GM12874 (cell line): ENCODE data around the gene UBTD2.

Experiments
- CTCF ChIP-seq: IDR thresholded peaks from 2 replicates; pipeline ENCODE4 v1.5.1; 2011; ENCODE audit warnings: low read depth, mild to moderate bottlenecking, control low read depth, low read length, moderate library complexity; ENCODE audit not compliant: insufficient read depth

UBTD2 gene, protein sequence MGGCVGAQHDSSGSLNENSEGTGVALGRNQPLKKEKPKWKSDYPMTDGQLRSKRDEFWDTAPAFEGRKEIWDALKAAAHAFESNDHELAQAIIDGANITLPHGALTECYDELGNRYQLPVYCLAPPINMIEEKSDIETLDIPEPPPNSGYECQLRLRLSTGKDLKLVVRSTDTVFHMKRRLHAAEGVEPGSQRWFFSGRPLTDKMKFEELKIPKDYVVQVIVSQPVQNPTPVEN

GRCh38 chr5:172283020-172283861 is at the start of gene UBTD2:
TSS of gene UBTD2 (minus strand) at chr5:172283764. CDS start at chr5:172283665, 99 bp downstream.
- peak; percentile 72 for TF ChIP-seq CTCF

- TF ChIP-seq CTCF: no peak
These were observed 41.9 kb upstream of the UBTD2 start for GRCh38 chr5:172325452-172325851.

DNA sequence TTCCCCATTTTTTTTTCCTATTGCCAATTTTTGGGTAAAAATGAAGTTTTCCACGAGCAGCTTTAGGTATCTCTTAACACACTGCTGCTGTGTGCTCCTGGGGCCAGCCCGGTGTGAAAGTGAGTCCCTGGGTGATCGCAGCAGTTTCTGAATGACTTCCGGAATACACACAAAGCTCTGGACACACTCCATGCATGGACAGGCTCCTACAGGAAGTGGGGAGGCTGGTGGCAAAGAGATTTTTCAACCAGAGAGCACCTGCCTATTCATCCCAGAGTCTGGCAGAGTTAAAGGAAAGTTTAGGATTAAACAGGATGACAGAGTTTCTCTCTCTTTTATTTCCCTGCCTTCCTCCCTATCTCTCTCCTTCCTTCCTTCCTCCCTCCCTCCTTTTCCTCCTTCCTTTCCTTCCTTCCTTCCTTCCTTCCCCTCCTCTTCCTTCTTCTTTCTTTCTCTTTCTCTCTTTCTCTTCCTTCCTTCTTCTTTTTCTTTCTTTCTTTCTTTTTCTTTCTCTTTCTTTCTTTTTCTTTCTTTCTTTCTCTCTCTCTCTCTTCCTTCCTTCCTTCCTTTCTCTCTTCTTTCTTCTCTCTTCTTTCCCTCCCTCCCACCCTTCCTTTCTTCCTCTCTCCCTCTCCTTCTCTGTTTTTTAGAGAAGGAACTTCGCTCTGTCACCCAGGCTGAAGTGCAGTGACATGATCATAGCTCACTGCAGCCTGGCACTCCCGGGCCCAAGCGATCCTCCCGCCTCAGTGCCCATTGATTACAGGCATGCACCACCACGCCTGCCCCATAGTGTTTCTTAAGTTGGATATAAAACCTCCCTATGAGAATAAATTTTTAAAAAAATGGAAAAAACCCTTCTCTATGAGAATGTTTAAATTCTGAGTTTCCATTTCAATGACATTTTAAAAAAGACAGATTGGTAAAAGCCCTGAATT is 38.7 kb upstream of the UBTD2 start:
- no peak for TF ChIP-seq CTCF

DNA sequence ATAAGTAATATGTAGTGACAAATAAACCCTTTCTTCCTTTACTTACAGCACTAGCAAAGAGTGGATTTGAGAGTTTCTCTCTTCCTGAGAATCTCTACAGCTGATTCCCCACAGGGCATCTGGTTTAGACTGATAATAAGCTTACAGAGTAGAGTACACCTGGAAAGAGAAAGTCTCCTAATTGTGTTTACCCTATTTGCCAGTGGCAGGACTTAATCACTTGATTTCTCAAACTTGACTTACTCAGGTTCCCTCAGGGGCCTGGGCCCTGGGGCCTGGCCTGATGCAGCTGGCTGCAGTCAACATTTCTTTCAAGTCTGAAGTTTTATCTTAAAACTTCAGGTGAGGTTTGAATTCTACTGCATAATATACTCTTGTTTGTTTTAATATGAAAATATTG is 38.0 kb upstream of the UBTD2 start:
- TF ChIP-seq CTCF: no peak

DNA sequence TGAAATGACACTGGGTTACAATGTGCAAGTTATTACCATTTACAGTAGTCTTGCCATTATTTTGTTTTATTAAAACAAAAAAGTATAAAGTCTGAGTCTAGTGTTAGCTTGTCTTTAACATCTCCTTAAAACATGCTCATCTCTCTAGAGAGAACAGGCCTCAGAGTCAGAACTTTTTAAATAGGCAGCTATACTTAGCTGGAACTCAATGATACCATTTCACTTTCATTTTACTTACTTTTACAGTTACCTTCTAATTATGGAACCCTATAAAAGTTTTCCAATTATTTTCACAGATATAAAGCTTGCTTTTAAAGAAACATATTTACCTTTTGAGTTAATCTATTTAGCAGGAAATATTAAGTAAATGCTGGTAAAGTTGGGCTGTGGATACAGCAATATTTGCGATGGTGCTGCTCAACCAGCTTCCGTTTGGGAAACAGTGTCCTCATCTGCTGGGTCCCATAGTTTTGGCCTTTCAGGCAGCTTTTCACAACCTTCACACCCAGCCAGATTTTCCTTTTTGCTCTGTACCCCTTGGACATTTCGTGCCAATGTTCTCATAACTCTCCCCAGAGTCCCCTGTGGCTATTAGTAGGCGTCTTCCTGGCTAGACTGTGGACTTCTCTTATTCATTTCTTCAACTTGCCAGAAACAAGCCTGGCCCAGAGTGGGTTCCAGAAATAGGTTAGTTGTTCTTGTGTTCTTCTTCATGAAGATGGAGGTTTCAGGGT is 36.3 kb upstream of the UBTD2 start:
- TF ChIP-seq CTCF: no peak

DNA sequence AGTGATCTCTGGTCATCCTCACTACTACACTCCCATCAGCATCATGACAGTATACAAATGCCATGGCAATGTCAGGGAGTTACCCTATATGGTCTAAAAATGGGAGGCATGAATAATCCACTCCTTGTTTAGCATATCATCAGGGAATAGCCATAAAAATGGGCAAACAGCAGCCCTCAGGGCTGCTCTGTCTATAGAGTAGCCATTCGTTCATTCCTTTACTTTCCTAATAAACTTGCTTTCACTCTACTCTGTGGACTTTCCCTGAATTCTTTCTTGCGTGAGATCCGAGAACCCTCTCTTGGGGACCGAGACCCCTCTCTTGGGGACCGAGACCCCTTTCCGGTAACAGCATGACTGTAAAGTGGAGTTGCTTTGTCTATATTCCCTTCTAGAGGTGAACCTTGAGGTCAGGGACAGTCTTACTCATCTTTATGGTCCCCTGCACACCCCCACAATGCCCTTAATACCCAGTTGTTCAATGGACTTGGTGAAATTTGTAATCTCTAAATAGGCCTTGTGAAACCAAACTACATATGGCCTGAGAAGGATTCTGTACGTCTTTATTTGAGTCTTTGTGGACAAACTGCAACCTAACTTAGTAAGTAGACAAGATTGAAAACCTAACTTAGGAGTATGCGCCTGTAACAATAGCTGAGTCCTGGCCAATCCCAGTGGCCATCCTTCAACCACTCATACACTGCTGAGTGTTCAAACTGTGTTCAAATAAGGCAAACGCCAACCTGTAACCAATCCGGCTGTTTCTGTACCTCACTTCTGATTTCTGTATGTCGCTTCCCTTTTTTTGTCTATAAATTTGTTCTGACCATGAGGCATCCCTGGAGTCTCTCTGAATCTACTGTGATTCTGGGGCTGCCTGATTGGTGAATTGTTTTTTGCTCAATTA is 32.3 kb upstream of the UBTD2 start:
- TF ChIP-seq CTCF: no peak
